Peyer's patch (tissue), 4 donors: ENCODE results near the gene MYPN. TPM values are rescaled to one million over a fixed set of nuclear protein-coding genes. Genes with fewer than 3 reads are reported as not detected.

Experiments
- DNase-seq, 3 donors: peaks; one replicate each; pipeline ENCODE4 v3.0.0-alpha.2; 2017 to 2019
- H3K27ac ChIP-seq, 4 donors: fragments of 200-600 bp; sonication (generic); one replicate each; pipeline ENCODE4 v1.5.1; 2016 to 2019
- H3K27me3 ChIP-seq, 2 donors: fragments of 200-600 bp; sonication (generic); one replicate each; pipeline ENCODE4 v1.5.1; 2019
- H3K36me3 ChIP-seq, 3 donors: fragments of 200-600 bp; sonication (generic); one replicate each; pipeline ENCODE4 v1.5.1; 2016 to 2019
- H3K4me1 ChIP-seq, 4 donors: fragments of 200-600 bp; sonication (generic); one replicate each; pipeline ENCODE4 v1.5.1; 2016 to 2019
- H3K4me3 ChIP-seq, 4 donors: fragments of 200-600 bp; sonication (generic); 1 replicate in 3 of 4; 2 replicates in 1 of 4; pipeline ENCODE4 v1.5.1; 2016 to 2019; ENCODE audit warnings: mild to moderate bottlenecking in 1 of 4
- H3K9me3 ChIP-seq, 4 donors: fragments of 200-600 bp; sonication (generic); one replicate each; pipeline ENCODE4 v1.5.1; 2016 to 2019; ENCODE audit warnings: mild to moderate bottlenecking in 1 of 4
- POLR2A ChIP-seq, 2 donors: fragments of 450-650 bp; IDR thresholded peaks; one replicate each; pipeline ENCODE4 v1.5.1; 2017; ENCODE audit warnings: antibody characterized with exemption in 2 of 2, mild to moderate bottlenecking in 2 of 2, moderate library complexity in 2 of 2
- total RNA-seq, 4 donors: library from RNA; depleted of rRNA; stranded (reverse); fragments of >200 nt; gene quantifications; one replicate each; pipeline ENCODE4 v1.1.0, GENCODE V29; 2016
- TF ChIP-seq, protein P1 (sequence below), 6 experiments: fragments of 450-650 bp in 4 of 6; fragments of 200-600 bp in 2 of 6; sonication (generic) in 1 of 6; IDR thresholded peaks; one replicate each; pipeline ENCODE4 v1.5.1; 2017 to 2019; ENCODE audit warnings: antibody characterized with exemption in 6 of 6, mild to moderate bottlenecking in 3 of 6, moderate library complexity in 1 of 6

Gene MYPN
- total RNA-seq, 4 donors from 2014 or later, result 0.13 TPM; not detected in 3

DNA sequence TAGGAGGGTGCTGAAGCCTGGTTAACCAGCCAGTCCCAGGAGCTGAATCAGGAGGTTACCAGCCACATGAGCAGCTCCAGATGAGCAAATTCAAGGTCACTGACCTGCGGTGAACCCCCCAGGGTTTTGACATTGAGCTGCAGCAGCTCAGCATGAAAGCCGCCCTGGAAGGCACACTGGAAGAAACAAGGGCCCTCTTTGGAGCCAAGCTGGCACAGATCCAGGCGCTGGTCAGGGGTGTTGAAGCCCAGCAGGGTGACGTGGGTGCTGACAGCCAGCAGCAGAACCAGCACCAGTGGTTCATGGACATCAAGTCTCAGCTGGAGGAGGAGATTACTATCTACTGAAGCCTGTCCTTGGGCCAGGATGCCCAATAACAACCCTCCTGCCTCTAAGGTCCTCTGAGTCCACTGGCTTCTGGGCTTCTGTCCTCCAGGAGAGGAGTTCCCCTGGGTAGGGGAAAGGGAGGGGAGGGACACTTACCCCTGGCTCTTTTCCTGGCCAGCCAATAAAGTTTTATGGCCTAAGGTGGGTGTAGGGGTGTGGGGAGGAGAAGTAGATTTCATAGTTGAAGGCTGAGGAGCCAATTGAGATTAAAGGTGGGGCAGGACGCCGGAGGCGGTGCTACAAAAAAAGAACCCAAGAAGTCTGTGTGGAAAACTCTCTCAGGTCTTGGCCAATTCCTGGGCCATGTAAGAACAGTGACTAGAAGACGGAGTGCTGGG is 152.0 kb downstream of the MYPN start:
- no peak for DNase-seq

More for the DNA sequence above, 152.0 kb downstream of the MYPN start:
- H3K36me3 ChIP-seq, result no peaks in the 10 kb centered on the region
- no peaks in the 10 kb centered on the region for H3K4me1 ChIP-seq
- H3K4me3 ChIP-seq, result no peak overlapping the region
- TF ChIP-seq POLR2A (IDR thresholded peaks at IDR 0.05), result no peak
- TF ChIP-seq, protein P1, sequence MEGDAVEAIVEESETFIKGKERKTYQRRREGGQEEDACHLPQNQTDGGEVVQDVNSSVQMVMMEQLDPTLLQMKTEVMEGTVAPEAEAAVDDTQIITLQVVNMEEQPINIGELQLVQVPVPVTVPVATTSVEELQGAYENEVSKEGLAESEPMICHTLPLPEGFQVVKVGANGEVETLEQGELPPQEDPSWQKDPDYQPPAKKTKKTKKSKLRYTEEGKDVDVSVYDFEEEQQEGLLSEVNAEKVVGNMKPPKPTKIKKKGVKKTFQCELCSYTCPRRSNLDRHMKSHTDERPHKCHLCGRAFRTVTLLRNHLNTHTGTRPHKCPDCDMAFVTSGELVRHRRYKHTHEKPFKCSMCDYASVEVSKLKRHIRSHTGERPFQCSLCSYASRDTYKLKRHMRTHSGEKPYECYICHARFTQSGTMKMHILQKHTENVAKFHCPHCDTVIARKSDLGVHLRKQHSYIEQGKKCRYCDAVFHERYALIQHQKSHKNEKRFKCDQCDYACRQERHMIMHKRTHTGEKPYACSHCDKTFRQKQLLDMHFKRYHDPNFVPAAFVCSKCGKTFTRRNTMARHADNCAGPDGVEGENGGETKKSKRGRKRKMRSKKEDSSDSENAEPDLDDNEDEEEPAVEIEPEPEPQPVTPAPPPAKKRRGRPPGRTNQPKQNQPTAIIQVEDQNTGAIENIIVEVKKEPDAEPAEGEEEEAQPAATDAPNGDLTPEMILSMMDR (IDR thresholded peaks at IDR 0.05), result no peak
- H3K9me3 ChIP-seq, result peaks cover 0 to 4% (median 0%) of the 10 kb centered on the region in 4 donors
- H3K27ac ChIP-seq, result no peak overlapping the region
- no peaks in the 10 kb centered on the region for H3K27me3 ChIP-seq

Other genes starting within 250 kb of the MYPN start
- gene SIRT1, start 224.8 kb upstream of the MYPN start, total RNA-seq, result 10 to 100 TPM; 12.1 to 25.6 (median 14.0) TPM
- gene HERC4, start 34.2 kb upstream of the MYPN start, total RNA-seq, result 10 to 100 TPM; 49.5 to 91.6 (median 79.0) TPM
- 1 to 10 TPM in 2 of 4 donors, under 1 TPM in 1, not detected in 1; 0.54 to 5.3 (median 2.6) TPM for gene ATOH7, start 122.6 kb downstream of the MYPN start, total RNA-seq
- 10 to 100 TPM; 37.7 to 75.1 (median 52.1) TPM for gene HNRNPH3, start 222.6 kb downstream of the MYPN start, total RNA-seq
- gene PBLD, start 223.4 kb downstream of the MYPN start, total RNA-seq, result 100 to 1,000 TPM in 3 of 4 donors, 10 to 100 TPM in 1; 30.5 to 241 (median 182) TPM